MM.1S (cell line): ENCODE data around the gene CWF19L2.

Source experiments
- EZH2phosphoT487 ChIP-seq: fragments of 300-600 bp; sonication (generic); IDR thresholded peaks from 2 replicates; pipeline ENCODE4 v1.6.1; 2018; ENCODE audit warnings: antibody characterized with exemption, low read length
- TF ChIP-seq, protein P1 (sequence below): fragments of 300-600 bp; sonication (generic); IDR thresholded peaks from 2 replicates; pipeline ENCODE4 v1.5.1; 2016; ENCODE audit warnings: antibody characterized with exemption, low read length, mixed read lengths

DNA sequence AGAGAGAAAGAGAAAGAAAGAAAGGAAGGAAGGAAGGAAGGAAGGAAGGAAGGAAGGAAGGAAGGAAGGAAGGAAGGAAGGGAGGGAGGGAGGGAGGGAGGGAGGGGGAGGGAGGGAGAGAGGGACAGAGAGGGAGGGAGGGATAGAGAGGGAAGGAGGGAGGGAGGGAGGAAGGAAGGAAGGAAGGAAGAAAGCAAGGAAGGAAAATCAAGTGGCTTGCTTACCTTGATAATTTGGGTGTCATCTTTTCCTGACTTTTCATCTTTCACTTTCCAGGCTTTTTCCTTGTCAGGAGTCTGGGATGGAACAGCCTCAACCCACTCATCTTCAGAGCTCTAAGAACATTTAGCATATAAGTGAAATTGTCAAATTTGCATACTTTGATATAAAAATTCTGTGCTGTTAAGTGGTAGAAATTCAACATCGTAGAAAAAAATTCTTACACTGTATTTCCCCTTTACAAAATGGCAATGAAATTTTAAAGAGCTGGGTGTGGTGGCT, 14.9 kb downstream of the CWF19L2 start:
- TF ChIP-seq, protein P1, sequence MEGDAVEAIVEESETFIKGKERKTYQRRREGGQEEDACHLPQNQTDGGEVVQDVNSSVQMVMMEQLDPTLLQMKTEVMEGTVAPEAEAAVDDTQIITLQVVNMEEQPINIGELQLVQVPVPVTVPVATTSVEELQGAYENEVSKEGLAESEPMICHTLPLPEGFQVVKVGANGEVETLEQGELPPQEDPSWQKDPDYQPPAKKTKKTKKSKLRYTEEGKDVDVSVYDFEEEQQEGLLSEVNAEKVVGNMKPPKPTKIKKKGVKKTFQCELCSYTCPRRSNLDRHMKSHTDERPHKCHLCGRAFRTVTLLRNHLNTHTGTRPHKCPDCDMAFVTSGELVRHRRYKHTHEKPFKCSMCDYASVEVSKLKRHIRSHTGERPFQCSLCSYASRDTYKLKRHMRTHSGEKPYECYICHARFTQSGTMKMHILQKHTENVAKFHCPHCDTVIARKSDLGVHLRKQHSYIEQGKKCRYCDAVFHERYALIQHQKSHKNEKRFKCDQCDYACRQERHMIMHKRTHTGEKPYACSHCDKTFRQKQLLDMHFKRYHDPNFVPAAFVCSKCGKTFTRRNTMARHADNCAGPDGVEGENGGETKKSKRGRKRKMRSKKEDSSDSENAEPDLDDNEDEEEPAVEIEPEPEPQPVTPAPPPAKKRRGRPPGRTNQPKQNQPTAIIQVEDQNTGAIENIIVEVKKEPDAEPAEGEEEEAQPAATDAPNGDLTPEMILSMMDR = no peak
- TF ChIP-seq EZH2phosphoT487 = no peak
